ENCODE data around the gene TEX29. TPM values are rescaled to one million over a fixed set of nuclear protein-coding genes. Genes with fewer than 3 reads are reported as not detected.

The TEX29 gene
- total and polyA plus RNA-seq, 3 donors from 2014 or later: 10.4 to 48.9 (median 15.8) TPM

- Histone ChIP-seq H3K9me3 (no peaks in the 10 kb centered on the region), H3K27ac (no peak overlapping the region), H3K4me1 (no peaks in the 10 kb centered on the region), H3K27me3 (no peaks in the 10 kb centered on the region), H3K36me3 (ENCODE audit: low read depth, missing control alignments) (no peaks in the 10 kb centered on the region), H3K4me3 (no peak overlapping the region)
- WGBS, 2 donors: 93 to 94% methylated on average over 9 to 11 of the region's 11 CpGs
- intact Hi-C loops (cut with DNase I; ENCODE audit: low total_unique reads): no loop called here
- no peak for DNase-seq
- TF ChIP-seq POLR2A (IDR thresholded peaks at IDR 0.05): no peak
- no peak for TF ChIP-seq CTCF (IDR thresholded peaks at IDR 0.05)
Observed at GRCh38 chr13:111338841-111339240, 18.4 kb downstream of the TEX29 start.

- Histone ChIP-seq H3K27ac (no peak overlapping the region), H3K4me1 (no peaks in the 10 kb centered on the region), H3K27me3 (no peaks in the 10 kb centered on the region), H3K36me3 (ENCODE audit: low read depth, missing control alignments) (no peaks in the 10 kb centered on the region), H3K9me3 (no peaks in the 10 kb centered on the region), H3K4me3 (no peak overlapping the region)
- 93 to 98% methylated on average over 20 to 29 of the region's 29 CpGs for WGBS, 2 donors
- DNase-seq: no peak
- intact Hi-C loops (cut with DNase I; ENCODE audit: low total_unique reads): no loop called here
- no peak for TF ChIP-seq CTCF (IDR thresholded peaks at IDR 0.05)
- no peak for TF ChIP-seq POLR2A (IDR thresholded peaks at IDR 0.05)
Observed at GRCh38 chr13:111339366-111340143, 19.1 kb downstream of the TEX29 start.

- intact Hi-C loops (cut with DNase I; ENCODE audit: low total_unique reads): no loop called here
- H3K4me1 ChIP-seq: no peaks in the 10 kb centered on the region
Observed at GRCh38 chr13:111341886-111342285, 21.4 kb downstream of the TEX29 start.

DNA sequence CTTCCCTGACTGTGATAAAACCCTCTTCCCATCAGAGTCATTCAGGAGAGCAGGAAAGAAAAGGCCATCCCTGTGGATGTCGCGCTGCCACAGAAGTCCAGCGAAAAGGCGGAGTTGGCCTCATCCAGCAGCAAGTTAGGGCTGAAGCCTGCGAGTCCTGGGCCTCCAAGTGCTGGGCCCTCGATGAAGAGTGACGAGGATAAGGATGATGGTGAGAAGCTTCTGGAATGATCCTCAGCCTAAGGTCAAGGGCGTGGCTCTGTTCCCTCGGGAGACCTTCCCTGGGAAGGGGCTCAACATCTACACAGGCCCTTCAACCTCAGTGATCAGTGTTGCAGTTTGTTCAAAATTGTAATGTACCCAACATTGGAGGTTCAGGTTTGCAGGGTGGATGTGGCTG lies 22.3 kb downstream of the TEX29 start:
- no peak for DNase-seq
- 93 to 95% methylated on average over 9 of the region's 9 CpGs for WGBS, 2 donors

More at GRCh38 chr13:111341886-111342285, 21.4 kb downstream of the TEX29 start:
- H3K36me3 ChIP-seq (ENCODE audit: low read depth, missing control alignments): no peaks in the 10 kb centered on the region
- no peak overlapping the region for H3K4me3 ChIP-seq
- no peaks in the 10 kb centered on the region for H3K9me3 ChIP-seq
- no peak for DNase-seq
- H3K27ac ChIP-seq: no peak overlapping the region
- TF ChIP-seq CTCF (IDR thresholded peaks at IDR 0.05): no peak
- TF ChIP-seq POLR2A (IDR thresholded peaks at IDR 0.05): no peak
- no peaks in the 10 kb centered on the region for H3K27me3 ChIP-seq
- 81 to 96% methylated on average over 3 to 5 of the region's 5 CpGs for WGBS, 2 donors

More for the DNA sequence above, 22.3 kb downstream of the TEX29 start:
- Histone ChIP-seq H3K27ac (no peak overlapping the region), H3K4me1 (no peaks in the 10 kb centered on the region), H3K27me3 (no peaks in the 10 kb centered on the region), H3K4me3 (no peak overlapping the region), H3K9me3 (no peaks in the 10 kb centered on the region), H3K36me3 (ENCODE audit: low read depth, missing control alignments) (no peaks in the 10 kb centered on the region)
- intact Hi-C loops (cut with DNase I; ENCODE audit: low total_unique reads): no loop called here
- TF ChIP-seq POLR2A (IDR thresholded peaks at IDR 0.05): no peak
- TF ChIP-seq CTCF (IDR thresholded peaks at IDR 0.05): no peak

Measured in testis (tissue), 3 donors.